OCI-M1 (cell line): Measurements from ENCODE around the gene SUGCT.
"Not testable (repeated sequence)": the region's sequence is repeated elsewhere in the genome, so short reads cannot be mapped to it uniquely, and the experiment has no call there.

Experiments used
- DNase-seq: peaks from one replicate; lab custom pipeline; 2025; lab: John Stamatoyannopoulos, UW

Gene SUGCT

GRCh38 chr7:40139891-40140290 lies 5.1 kb downstream of the SUGCT start:
- DNase-seq, result not testable (repeated sequence)

GRCh38 chr7:40141916-40142315 lies 7.1 kb downstream of the SUGCT start:
- not testable (repeated sequence) for DNase-seq

- not testable (repeated sequence) for DNase-seq
Observed at GRCh38 chr7:40145596-40146130, 10.9 kb downstream of the SUGCT start.

GRCh38 chr7:40147371-40148246 lies 12.8 kb downstream of the SUGCT start:
- no peak for DNase-seq

GRCh38 chr7:40148247-40148580 lies 13.4 kb downstream of the SUGCT start:
- DNase-seq, result not testable (repeated sequence)

- DNase-seq, result no peak
Observed at GRCh38 chr7:40148671-40149070, 13.9 kb downstream of the SUGCT start.

- no peak for DNase-seq
Observed at GRCh38 chr7:40151504-40151903, 16.7 kb downstream of the SUGCT start.

- no peak for DNase-seq
Observed at GRCh38 chr7:40156988-40157387, 22.2 kb downstream of the SUGCT start.

- no peak for DNase-seq
Observed at GRCh38 chr7:40162516-40162915, 27.7 kb downstream of the SUGCT start.

GRCh38 chr7:40165216-40165615 lies 30.4 kb downstream of the SUGCT start:
- DNase-seq, result no peak

GRCh38 chr7:40167291-40167690 lies 32.5 kb downstream of the SUGCT start:
- no peak for DNase-seq

GRCh38 chr7:40168266-40168665 lies 33.5 kb downstream of the SUGCT start:
- not testable (repeated sequence) for DNase-seq

- not testable (repeated sequence) for DNase-seq
Observed at GRCh38 chr7:40173121-40173520, 38.3 kb downstream of the SUGCT start.

GRCh38 chr7:40175256-40175655 lies 40.5 kb downstream of the SUGCT start:
- DNase-seq, result not testable (repeated sequence)

GRCh38 chr7:40175725-40176510 lies 41.1 kb downstream of the SUGCT start:
- no peak for DNase-seq

- peak; percentile 0 for DNase-seq
Observed at GRCh38 chr7:40177071-40177470, 42.3 kb downstream of the SUGCT start.

GRCh38 chr7:40182452-40182851 lies 47.6 kb downstream of the SUGCT start:
- no peak for DNase-seq

GRCh38 chr7:40186586-40186985 lies 51.8 kb downstream of the SUGCT start:
- DNase-seq, result no peak

- DNase-seq, result no peak
Observed at GRCh38 chr7:40192036-40192435, 57.2 kb downstream of the SUGCT start.

GRCh38 chr7:40194745-40195144 lies 59.9 kb downstream of the SUGCT start:
- DNase-seq, result no peak

GRCh38 chr7:40197527-40197926 lies 62.7 kb downstream of the SUGCT start:
- no peak for DNase-seq

- DNase-seq, result peak; percentile 17
Observed at GRCh38 chr7:40199076-40199802, 64.4 kb downstream of the SUGCT start.
